ENCODE results near the gene MLF2. TPM values are rescaled to one million over a fixed set of nuclear protein-coding genes. Genes with fewer than 3 reads are reported as not detected.
A peak's percentile ranks its signal among the peaks of the same experiment; 100 is the strongest.

The MLF2 gene
- total and polyA plus RNA-seq, 9 of the 15 experiments (the other 6 are each of a cell fraction or from before 2014, with no cell fraction given) = 11.4 to 190 (median 139) TPM

- peak; percentile 68 for TF ChIP-seq CTBP1 (IDR thresholded peaks at IDR 0.05; ENCODE audit: borderline replicate concordance)
- peak; percentile 91 for TF ChIP-seq LEF1 (IDR thresholded peaks at IDR 0.05)
- peak; percentile 94 for TF ChIP-seq CHAMP1 (IDR thresholded peaks at IDR 0.05)
- no peak for TF ChIP-seq MXD1 (CRISPR knock-in tag; IDR thresholded peaks at IDR 0.05; ENCODE audit: borderline replicate concordance, poor library complexity, severe bottlenecking)
- TF ChIP-seq, protein P1, sequence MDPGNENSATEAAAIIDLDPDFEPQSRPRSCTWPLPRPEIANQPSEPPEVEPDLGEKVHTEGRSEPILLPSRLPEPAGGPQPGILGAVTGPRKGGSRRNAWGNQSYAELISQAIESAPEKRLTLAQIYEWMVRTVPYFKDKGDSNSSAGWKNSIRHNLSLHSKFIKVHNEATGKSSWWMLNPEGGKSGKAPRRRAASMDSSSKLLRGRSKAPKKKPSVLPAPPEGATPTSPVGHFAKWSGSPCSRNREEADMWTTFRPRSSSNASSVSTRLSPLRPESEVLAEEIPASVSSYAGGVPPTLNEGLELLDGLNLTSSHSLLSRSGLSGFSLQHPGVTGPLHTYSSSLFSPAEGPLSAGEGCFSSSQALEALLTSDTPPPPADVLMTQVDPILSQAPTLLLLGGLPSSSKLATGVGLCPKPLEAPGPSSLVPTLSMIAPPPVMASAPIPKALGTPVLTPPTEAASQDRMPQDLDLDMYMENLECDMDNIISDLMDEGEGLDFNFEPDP (CRISPR knock-in tag; IDR thresholded peaks at IDR 0.05) = no peak
- TF ChIP-seq CSDE1 (IDR thresholded peaks at IDR 0.05) = no peak
- peak; percentile 89; the same call in 1 of the 2 replicates for TF ChIP-seq HLTF (IDR thresholded peaks at IDR 0.05)
- peak; percentile 96 for TF ChIP-seq EHMT2 (IDR thresholded peaks at IDR 0.05)
- peak; percentile 80 for TF ChIP-seq NCOA1 (IDR thresholded peaks at IDR 0.05; ENCODE audit: low read depth)
- peak; percentile 80 for TF ChIP-seq POLR2AphosphoS5 (IDR thresholded peaks at IDR 0.05; ENCODE audit: control insufficient read depth, insufficient read depth, low read depth, low read length)
- peak in 1 of 2 experiments; percentile 81; a peak in 1 of 4 replicates for TF ChIP-seq ZMIZ1 (IDR thresholded peaks at IDR 0.05; ENCODE audit: low read depth in 2 of 2, low read length in 2 of 2)
- TF ChIP-seq NFIC (IDR thresholded peaks at IDR 0.05) = peak; percentile 94
- TF ChIP-seq CBFA2T2 (conservative IDR thresholded peaks at IDR 0.05) = peak; percentile 96
- TF ChIP-seq BCOR (IDR thresholded peaks at IDR 0.05) = peak; percentile 92
- no peak for TF ChIP-seq ZNF23 (CRISPR knock-in tag; IDR thresholded peaks at IDR 0.05)
- peak; percentile 37; the same call in 1 of the 2 replicates for TF ChIP-seq ZNF384 (IDR thresholded peaks at IDR 0.05; ENCODE audit: low read depth, low read length)
- TF ChIP-seq, protein P2, sequence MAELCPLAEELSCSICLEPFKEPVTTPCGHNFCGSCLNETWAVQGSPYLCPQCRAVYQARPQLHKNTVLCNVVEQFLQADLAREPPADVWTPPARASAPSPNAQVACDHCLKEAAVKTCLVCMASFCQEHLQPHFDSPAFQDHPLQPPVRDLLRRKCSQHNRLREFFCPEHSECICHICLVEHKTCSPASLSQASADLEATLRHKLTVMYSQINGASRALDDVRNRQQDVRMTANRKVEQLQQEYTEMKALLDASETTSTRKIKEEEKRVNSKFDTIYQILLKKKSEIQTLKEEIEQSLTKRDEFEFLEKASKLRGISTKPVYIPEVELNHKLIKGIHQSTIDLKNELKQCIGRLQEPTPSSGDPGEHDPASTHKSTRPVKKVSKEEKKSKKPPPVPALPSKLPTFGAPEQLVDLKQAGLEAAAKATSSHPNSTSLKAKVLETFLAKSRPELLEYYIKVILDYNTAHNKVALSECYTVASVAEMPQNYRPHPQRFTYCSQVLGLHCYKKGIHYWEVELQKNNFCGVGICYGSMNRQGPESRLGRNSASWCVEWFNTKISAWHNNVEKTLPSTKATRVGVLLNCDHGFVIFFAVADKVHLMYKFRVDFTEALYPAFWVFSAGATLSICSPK (IDR thresholded peaks at IDR 0.05; ENCODE audit: borderline replicate concordance) = peak; percentile 44; the same call in 1 of the 2 replicates
- TF ChIP-seq SLC30A9 (CRISPR knock-in tag; IDR thresholded peaks at IDR 0.05) = no peak
- peak; percentile 93 for TF ChIP-seq SMAD4 (CRISPR knock-in tag; conservative IDR thresholded peaks at IDR 0.05)
- TF ChIP-seq GATA2 (CRISPR knock-in tag; IDR thresholded peaks at IDR 0.05) = peak; percentile 83
These were observed 12.2 kb upstream of the MLF2 start (continued) for GRCh38 chr12:6765048-6765633.

Measured in K562 (cell line).